Kidney (tissue), 14 donors: ENCODE results near the gene CCNG1. TPM values are rescaled to one million over a fixed set of nuclear protein-coding genes. Genes with fewer than 3 reads are reported as not detected.

ENCODE experiments used
- DNase-seq, 5 donors: peaks; one replicate each; pipeline ENCODE4 v3.0.0-alpha.2; 2013 to 2020
- FAIRE-seq: peaks from 2 replicates; lab custom pipeline; 2012; peaks lifted over from hg19 to GRCh38; lab: Jason Lieb, UNC
- H3K27ac ChIP-seq, 2 donors: one replicate each; pipeline ENCODE4 v1.7.0; 2013; ENCODE audit warnings: low read depth in 2 of 2, low read length in 2 of 2, inconsistent platforms in 1 of 2
- H3K27me3 ChIP-seq: one replicate; pipeline ENCODE4 v1.7.1; 2013; ENCODE audit warnings: low read length, inconsistent platforms; ENCODE audit not compliant: control insufficient read depth, insufficient read depth
- H3K36me3 ChIP-seq, 3 donors: one replicate each; pipeline versions ENCODE4 v1.7.0 to v1.7.1; 2013; ENCODE audit warnings: low read length in 3 of 3, control low read depth in 1 of 3, inconsistent platforms in 1 of 3; ENCODE audit not compliant: insufficient read depth in 3 of 3, control insufficient read depth in 2 of 3
- H3K4me1 ChIP-seq, 3 donors: one replicate each; pipeline versions ENCODE4 v1.7.0 to v1.7.1; 2013; ENCODE audit warnings: low read length in 3 of 3, inconsistent platforms in 1 of 3, low read depth in 1 of 3; ENCODE audit not compliant: control insufficient read depth in 2 of 3, insufficient read depth in 2 of 3
- H3K4me3 ChIP-seq, 3 donors: one replicate each; pipeline versions ENCODE4 v1.7.0 to v1.8.1; 2013; ENCODE audit warnings: low read length in 3 of 3, control low read depth in 1 of 3, inconsistent platforms in 1 of 3
- H3K9ac ChIP-seq, 3 donors: one replicate each; pipeline versions ENCODE4 v1.7.0 to v1.7.1; 2013; ENCODE audit warnings: low read length in 3 of 3, control low read depth in 1 of 3, inconsistent platforms in 1 of 3
- H3K9me3 ChIP-seq, 3 donors: one replicate each; pipeline versions ENCODE4 v1.7.0 to v1.7.1; 2013; ENCODE audit warnings: low read length in 3 of 3, control low read depth in 1 of 3, inconsistent platforms in 1 of 3; ENCODE audit not compliant: control insufficient read depth in 2 of 3, insufficient read depth in 1 of 3
- intact Hi-C: fragments of 100-400 bp; cut with DNase I; formaldehyde crosslinking; loops from one replicate; pipeline ENCODE4 v1.11.1; 2022
- polyA plus RNA-seq: library from polyadenylated mRNA; stranded (reverse); fragments of 350-450 nt; fragmentation: Illumina TruSeq; extraction: RNeasy Lipid Tissue Mini Kit (QIAGEN cat#74804); gene quantifications from one replicate; pipeline ENCODE4 v1.2.3, GENCODE V29; 2014; ENCODE audit warnings: low read depth, low replicate concordance; ENCODE audit not compliant: insufficient read depth
- total RNA-seq: library from RNA; stranded (reverse); fragmentation: NEBNext Ultra II Directional; extraction: Animal tissue kit (Norgen Biotek cat#: 25700); gene quantifications from one replicate; pipeline ENCODE4 v1.2.1, GENCODE V29; 2021
- TF ChIP-seq, protein P1 (sequence below): IDR thresholded peaks from 3 replicates; pipeline ENCODE4 v1.5.1; 2012; ENCODE audit warnings: mild to moderate bottlenecking, moderate library complexity, borderline replicate concordance; ENCODE audit not compliant: insufficient read depth; ENCODE audit errors: extremely low read depth
- donor health status: control.
- donor health status: control.
- donor health status: control.
- donor health status: control.
- donor health status: control.
- donor health status: DM: yes; HTN: yes; CAD: no.
- donor health status: Normal renal cell carcinoma (clear cell type).

CCNG1 gene
- total and polyA plus RNA-seq, 2 donors from 2014 or later: 127 to 132 TPM

DNA sequence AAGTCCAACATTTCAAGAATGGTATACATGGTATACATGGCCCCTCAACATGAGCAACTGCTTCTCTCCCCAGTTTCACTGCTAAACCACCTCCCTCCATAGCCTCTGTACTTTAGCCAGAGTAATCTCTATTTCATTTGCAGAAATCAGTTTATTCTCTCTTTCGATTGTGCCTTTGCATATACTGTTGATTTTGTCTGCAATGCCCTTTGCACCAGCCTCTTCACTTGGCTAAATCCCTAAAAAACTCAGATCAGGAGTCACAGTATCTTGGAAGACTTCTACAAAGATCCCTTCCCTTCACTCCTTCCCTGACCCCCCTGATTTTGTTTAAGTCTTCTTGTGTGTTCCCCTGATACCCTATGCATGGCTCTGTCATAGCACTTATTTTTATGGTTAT is 4.9 kb upstream of the CCNG1 start:
- intact Hi-C loops: no loop called here
- Histone ChIP-seq H3K9me3 (no peaks in the 10 kb centered on the region), H3K27ac (no peak overlapping the region), H3K4me1 (peaks cover 0 to 6% (median 4%) of the 10 kb centered on the region in 3 donors), H3K36me3 (no peaks in the 10 kb centered on the region), H3K4me3 (no peak overlapping the region), H3K27me3 (no peaks in the 10 kb centered on the region), H3K9ac (no peak overlapping the region)
- no peak for DNase-seq
- TF ChIP-seq, protein P1, sequence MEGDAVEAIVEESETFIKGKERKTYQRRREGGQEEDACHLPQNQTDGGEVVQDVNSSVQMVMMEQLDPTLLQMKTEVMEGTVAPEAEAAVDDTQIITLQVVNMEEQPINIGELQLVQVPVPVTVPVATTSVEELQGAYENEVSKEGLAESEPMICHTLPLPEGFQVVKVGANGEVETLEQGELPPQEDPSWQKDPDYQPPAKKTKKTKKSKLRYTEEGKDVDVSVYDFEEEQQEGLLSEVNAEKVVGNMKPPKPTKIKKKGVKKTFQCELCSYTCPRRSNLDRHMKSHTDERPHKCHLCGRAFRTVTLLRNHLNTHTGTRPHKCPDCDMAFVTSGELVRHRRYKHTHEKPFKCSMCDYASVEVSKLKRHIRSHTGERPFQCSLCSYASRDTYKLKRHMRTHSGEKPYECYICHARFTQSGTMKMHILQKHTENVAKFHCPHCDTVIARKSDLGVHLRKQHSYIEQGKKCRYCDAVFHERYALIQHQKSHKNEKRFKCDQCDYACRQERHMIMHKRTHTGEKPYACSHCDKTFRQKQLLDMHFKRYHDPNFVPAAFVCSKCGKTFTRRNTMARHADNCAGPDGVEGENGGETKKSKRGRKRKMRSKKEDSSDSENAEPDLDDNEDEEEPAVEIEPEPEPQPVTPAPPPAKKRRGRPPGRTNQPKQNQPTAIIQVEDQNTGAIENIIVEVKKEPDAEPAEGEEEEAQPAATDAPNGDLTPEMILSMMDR: no peak
- FAIRE-seq: no peak

DNA sequence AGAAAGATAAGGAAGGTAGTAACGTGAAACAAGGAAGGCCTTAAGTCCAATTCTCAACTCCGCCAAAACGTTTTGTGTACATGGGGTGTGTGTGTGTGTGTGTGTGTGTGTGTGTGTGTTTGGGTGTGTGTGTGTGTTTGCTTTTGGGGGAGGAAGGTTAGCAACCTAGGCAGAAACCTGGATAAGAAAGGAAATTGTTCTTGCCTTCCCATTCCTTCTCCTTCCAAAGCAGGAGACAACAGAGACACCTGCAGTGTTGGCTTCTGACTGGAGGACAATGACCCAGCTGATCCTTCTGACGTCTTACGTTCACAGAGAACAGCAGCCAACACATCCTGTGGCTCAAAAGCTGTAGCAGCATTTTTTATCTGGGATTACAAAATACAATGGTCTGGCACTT is 4.1 kb upstream of the CCNG1 start:
- no peak overlapping the region for H3K27ac ChIP-seq
- FAIRE-seq (no peak), DNase-seq (no peak)
- H3K4me3 ChIP-seq: no peak overlapping the region
- peaks cover 0 to 6% (median 6%) of the 10 kb centered on the region in 3 donors for H3K4me1 ChIP-seq
- H3K9me3 ChIP-seq: no peaks in the 10 kb centered on the region
- H3K36me3 ChIP-seq: no peaks in the 10 kb centered on the region
- H3K27me3 ChIP-seq: no peaks in the 10 kb centered on the region
- intact Hi-C loops: no loop called here
- no peak overlapping the region for H3K9ac ChIP-seq
- TF ChIP-seq, protein P1: no peak

DNA sequence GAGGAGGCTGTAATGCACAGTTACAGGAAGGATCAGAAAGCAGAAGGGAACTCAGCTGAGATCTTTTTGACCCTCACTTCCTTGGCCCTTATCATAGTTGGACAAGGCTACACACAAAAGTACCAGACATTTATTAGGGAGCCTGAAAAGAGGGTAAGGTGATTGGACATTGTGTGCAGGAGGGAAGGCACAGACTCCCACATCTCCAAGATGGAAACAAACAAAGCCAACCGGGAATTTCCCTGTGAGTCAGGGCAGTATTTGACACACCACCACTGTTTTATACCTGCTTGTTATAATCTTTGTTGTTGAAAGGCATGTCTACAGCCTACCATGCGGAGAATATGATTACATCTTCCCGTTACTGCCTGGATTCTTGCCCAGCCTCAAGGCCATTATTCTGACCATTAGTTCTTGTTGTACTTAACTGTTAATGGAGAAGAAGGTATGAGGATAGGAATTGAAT is 3.0 kb upstream of the CCNG1 start:
- FAIRE-seq (no peak), DNase-seq (no peak)
- Histone ChIP-seq H3K4me3 (peak overlapping the region in 1 of 3 donors; percentile 34), H3K36me3 (no peaks in the 10 kb centered on the region), H3K4me1 (peaks cover 0 to 9% (median 8%) of the 10 kb centered on the region in 3 donors), H3K27me3 (no peaks in the 10 kb centered on the region), H3K27ac (no peak overlapping the region), H3K9me3 (no peaks in the 10 kb centered on the region), H3K9ac (no peak overlapping the region)
- intact Hi-C loops: no loop called here
- TF ChIP-seq, protein P1: no peak

DNA sequence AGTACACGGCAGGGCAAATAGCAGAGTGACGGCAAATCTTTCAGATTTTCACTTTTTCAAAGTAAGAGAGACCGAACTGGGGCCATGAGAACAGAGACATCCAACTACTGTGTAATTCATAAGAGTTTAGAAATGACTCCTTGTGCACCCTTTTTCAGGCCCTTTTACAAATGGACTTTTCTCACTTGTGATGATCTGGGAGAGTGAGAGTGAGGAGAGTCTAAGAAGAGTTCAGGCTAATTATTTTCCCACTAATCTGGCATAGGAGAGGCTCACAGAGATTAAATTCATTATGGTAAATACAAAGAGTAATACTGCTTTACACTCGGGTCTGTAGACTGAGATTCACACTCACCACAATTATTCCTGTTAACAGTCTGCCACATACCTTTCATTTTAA is 880 bp upstream of the CCNG1 start:
- FAIRE-seq (no peak), DNase-seq (no peak)
- TF ChIP-seq, protein P1: no peak
- intact Hi-C loops: no loop called here
- Histone ChIP-seq H3K9ac (peak overlapping the region in 2 of 3 donors; percentile 6 to 29), H3K9me3 (no peaks in the 10 kb centered on the region), H3K4me3 (peak overlapping the region in 2 of 3 donors; percentile 69 to 86), H3K27me3 (no peaks in the 10 kb centered on the region), H3K36me3 (peaks cover 0 to 9% (median 4%) of the 10 kb centered on the region in 3 donors), H3K4me1 (peaks cover 0 to 22% (median 12%) of the 10 kb centered on the region in 3 donors), H3K27ac (peak overlapping the region; percentile 30 to 82)
